Mucosa of rectum (tissue), 2 donors: ENCODE measurements around the gene UQCR11.

Experiments
- H3K27ac ChIP-seq, 2 donors: one replicate each; pipeline ENCODE4 v1.7.0; 2013; ENCODE audit warnings: inconsistent platforms in 2 of 2, low read depth in 2 of 2, low read length in 2 of 2
- H3K27me3 ChIP-seq, 2 donors: one replicate each; pipeline ENCODE4 v1.7.0; 2013; ENCODE audit warnings: low read length in 2 of 2; ENCODE audit not compliant: control insufficient read depth in 2 of 2, insufficient read depth in 2 of 2
- H3K36me3 ChIP-seq, 2 donors: one replicate each; pipeline ENCODE4 v1.7.0; 2013; ENCODE audit warnings: low read length in 2 of 2; ENCODE audit not compliant: control insufficient read depth in 2 of 2, insufficient read depth in 2 of 2
- H3K4me1 ChIP-seq, 2 donors: one replicate each; pipeline ENCODE4 v1.7.0; 2013; ENCODE audit warnings: low read length in 2 of 2, mild to moderate bottlenecking in 1 of 2; ENCODE audit not compliant: control insufficient read depth in 2 of 2, insufficient read depth in 2 of 2
- H3K4me3 ChIP-seq, 2 donors: one replicate each; pipeline ENCODE4 v1.7.0; 2013; ENCODE audit warnings: low read length in 2 of 2
- H3K9ac ChIP-seq, 2 donors: one replicate each; pipeline ENCODE4 v1.7.0; 2013; ENCODE audit warnings: low read length in 2 of 2, low read depth in 1 of 2, mild to moderate bottlenecking in 1 of 2
- H3K9me3 ChIP-seq, 2 donors: one replicate each; pipeline ENCODE4 v1.7.0; 2013; ENCODE audit warnings: low read length in 2 of 2; ENCODE audit not compliant: control insufficient read depth in 2 of 2
- donor health status: healthy.
- donor health status: Normal muscosa, but diverticular disease.

UQCR11 gene

DNA sequence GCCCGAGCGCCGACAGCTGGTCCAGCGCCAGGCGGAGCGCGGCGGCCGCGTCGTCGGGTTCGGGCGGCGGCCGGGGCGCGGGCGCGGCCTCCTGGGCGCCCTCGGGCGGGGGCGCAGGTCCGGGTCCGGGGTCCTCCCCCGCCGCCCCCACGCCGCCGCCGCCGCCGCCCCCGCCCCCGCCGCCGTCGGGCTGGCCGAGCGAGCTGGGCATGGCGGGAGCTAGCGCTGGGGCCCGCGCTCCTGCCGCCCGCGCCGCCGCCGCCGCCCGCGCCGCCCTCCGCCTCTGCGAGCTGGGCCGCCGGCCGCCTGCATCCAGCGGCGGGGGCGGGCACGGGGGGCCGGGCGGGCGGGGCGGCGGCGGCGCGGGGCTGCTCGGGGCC is 37.4 kb downstream of the UQCR11 start:
- Histone ChIP-seq H3K36me3 (no peaks in the 10 kb centered on the region), H3K27me3 (peaks cover 4 to 10% of the 10 kb centered on the region in 2 donors)

DNA sequence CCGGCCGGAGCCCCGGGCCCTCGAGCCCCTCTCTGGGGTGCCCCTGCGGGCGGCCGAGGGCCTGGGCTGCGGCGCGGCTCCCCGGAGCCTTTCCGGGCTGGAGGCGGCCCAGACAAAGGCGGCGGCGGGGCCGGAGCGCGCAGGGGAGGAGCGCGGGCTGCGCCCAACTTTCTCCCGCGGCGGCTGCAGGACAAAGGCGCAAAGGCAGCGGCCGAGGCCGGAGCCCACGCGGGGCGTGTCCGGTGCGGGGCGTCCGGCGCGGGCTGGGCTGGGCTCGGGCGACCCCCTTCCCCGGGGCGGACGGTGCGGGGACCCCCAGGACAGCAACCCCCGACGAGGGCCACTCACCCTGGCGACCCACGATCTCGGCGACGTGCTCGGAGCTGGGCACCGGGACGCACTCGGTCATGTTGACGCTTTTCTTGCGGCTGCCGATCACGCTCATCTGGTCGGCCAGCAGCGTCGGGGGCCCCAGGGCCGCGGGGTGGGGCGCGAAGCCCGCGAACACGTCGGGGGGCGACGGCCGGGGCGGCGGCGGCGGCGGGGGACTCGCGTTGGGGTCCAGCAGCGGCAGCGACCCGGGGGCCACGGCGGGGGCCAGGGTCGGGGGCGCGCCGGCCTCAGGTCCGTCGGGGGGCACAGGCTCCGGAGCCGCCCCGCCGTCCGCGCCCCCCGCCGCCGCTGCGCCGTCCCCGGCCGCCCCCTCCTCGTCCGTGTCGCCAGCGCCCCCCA is 38.0 kb downstream of the UQCR11 start:
- Histone ChIP-seq H3K9ac (peak overlapping the region in 1 of 2 donors; percentile 77), H3K27me3 (peaks cover 4 to 10% of the 10 kb centered on the region in 2 donors), H3K36me3 (no peaks in the 10 kb centered on the region), H3K4me1 (peaks cover 0 to 3% of the 10 kb centered on the region in 2 donors), H3K27ac (peak overlapping the region; percentile 77 to 83), H3K4me3 (peak overlapping the region; percentile 61 to 73), H3K9me3 (no peaks in the 10 kb centered on the region)

More for the DNA sequence above, 37.4 kb downstream of the UQCR11 start:
- no peaks in the 10 kb centered on the region for H3K9me3 ChIP-seq
- no peak overlapping the region for H3K27ac ChIP-seq
- H3K9ac ChIP-seq, result no peak overlapping the region
- peaks cover 0 to 3% of the 10 kb centered on the region in 2 donors for H3K4me1 ChIP-seq
- no peak overlapping the region for H3K4me3 ChIP-seq

DNA sequence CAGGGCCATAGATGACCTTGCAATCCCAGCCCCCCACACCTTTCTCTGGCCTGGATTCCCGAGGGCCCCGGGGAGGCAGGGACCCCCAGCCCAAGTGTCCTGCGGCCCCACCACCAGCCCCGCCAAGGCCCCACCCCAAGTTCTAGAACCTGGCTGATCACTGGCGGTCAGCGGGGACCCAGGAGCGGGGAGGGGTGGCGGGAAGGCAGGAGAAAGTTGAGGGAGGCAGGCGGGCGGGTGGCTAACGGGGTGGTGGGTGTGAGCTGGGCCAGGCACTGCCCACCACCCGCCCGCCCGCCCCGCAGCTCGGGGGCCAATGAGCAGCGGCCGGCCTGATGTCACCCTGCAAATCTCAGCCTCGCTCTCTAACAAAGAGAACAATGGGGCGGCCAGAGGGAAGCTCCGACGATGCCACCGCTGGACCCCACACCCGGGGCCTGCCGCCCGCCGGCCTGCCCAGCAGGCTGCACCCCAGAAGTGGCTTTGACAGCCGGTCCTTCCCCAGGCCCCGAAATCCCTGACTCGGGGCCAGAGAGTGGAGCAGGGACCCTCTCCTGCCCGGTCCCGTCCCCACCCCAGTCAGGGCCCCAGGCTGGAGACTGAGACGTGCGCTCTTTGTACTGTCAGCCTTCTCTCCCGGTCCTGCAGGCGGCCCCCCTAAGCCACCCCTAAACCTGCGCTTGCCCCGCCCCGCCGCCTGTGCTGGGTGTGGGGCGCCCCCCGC is 38.7 kb downstream of the UQCR11 start:
- H3K4me1 ChIP-seq, result peaks cover 0 to 3% of the 10 kb centered on the region in 2 donors
- H3K4me3 ChIP-seq, result peak overlapping the region; percentile 61 to 73
- H3K9me3 ChIP-seq, result no peaks in the 10 kb centered on the region
- peak overlapping the region; percentile 77 to 83 for H3K27ac ChIP-seq
- peaks cover 4 to 10% of the 10 kb centered on the region in 2 donors for H3K27me3 ChIP-seq
- peak overlapping the region; percentile 8 to 77 for H3K9ac ChIP-seq
- H3K36me3 ChIP-seq, result no peaks in the 10 kb centered on the region

DNA sequence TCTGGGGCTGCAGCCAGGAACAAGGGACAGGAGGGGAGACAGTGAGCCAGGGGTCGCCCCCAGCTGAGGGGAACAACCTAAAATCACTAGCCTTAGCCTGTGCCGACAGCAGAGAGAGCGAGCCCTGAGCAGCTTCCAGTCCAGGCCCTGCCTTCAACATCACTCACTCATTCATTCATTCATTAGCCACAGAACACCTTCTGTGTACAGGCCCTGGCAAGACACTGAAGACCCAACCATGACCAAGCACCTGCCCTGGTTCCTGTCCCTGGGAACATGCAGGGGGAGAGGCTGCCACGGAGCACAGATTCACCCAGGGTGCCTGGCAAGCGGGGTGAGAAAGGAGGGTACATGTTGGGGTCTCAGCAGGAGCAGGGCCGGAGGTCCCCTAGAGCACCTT is 42.0 kb downstream of the UQCR11 start:
- H3K27me3 ChIP-seq, result no peaks in the 10 kb centered on the region
- H3K4me1 ChIP-seq, result peaks cover 0 to 3% of the 10 kb centered on the region in 2 donors
- H3K36me3 ChIP-seq, result no peaks in the 10 kb centered on the region
- H3K9ac ChIP-seq, result no peak overlapping the region
- no peaks in the 10 kb centered on the region for H3K9me3 ChIP-seq
- no peak overlapping the region for H3K4me3 ChIP-seq
- H3K27ac ChIP-seq, result no peak overlapping the region

DNA sequence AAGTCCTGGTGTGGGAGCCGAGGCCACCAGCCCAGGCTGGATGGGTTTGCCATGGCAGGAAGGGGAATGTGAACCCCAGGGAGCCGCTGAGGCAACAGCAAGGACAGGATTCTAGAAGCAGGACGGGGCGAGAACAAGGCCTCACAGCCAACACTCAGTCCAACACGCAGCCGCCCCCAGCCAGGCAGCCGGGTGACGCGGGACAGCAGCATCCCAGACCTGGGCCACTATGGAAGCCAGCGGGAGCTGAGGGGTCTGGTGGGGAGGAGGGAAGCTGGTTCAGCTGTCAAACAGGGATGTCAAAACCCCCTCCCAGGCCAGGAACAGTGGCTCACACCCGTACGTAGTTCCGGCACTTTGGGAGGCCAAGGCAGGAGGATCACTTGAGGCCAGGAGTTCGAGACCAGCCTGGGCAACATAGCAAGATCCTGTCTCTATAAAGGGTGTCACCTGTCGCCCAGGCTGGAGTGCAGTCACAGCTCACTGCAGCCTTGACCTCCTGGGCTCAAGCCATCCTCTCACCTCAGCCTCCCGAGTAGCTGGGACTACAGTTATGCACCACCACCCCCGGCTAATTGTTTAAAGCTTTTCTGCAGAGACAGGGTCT is 43.9 kb downstream of the UQCR11 start:
- Histone ChIP-seq H3K9me3 (no peaks in the 10 kb centered on the region), H3K27me3 (no peaks in the 10 kb centered on the region), H3K9ac (no peak overlapping the region), H3K27ac (no peak overlapping the region), H3K36me3 (no peaks in the 10 kb centered on the region), H3K4me1 (peaks cover 0 to 3% of the 10 kb centered on the region in 2 donors), H3K4me3 (no peak overlapping the region)

DNA sequence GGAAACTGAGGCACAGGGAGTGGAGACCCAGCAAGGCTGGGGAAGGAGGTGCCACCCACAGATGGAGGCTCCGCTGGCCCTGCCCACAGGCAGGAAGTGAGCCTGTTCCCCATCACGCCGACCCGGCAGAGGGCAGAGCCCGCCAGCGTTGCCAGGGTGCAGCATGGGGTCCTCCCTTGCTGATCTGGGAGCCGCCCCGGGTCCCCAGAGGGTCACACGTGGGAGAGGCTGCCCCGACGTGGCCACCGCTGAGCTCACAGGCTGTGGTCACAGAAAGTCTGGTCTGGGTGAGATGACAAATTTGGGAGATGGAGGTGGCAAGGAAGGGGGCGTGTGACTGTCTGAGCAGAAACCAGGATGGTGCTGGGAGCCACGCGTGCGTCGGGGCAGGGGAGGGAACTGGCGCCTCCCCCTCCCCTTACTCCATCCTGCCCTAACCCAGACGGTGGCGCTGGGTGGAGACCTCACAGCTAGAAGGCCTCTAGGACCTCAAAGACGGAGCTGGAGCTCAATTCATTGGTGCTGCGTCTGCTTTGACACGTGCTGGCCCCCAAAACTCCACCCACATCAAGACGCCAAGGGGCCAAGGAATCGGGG is 44.9 kb downstream of the UQCR11 start:
- H3K36me3 ChIP-seq, result no peaks in the 10 kb centered on the region
- no peaks in the 10 kb centered on the region for H3K9me3 ChIP-seq
- no peak overlapping the region for H3K9ac ChIP-seq
- H3K27ac ChIP-seq, result no peak overlapping the region
- no peaks in the 10 kb centered on the region for H3K27me3 ChIP-seq
- H3K4me1 ChIP-seq, result no peaks in the 10 kb centered on the region
- H3K4me3 ChIP-seq, result no peak overlapping the region

DNA sequence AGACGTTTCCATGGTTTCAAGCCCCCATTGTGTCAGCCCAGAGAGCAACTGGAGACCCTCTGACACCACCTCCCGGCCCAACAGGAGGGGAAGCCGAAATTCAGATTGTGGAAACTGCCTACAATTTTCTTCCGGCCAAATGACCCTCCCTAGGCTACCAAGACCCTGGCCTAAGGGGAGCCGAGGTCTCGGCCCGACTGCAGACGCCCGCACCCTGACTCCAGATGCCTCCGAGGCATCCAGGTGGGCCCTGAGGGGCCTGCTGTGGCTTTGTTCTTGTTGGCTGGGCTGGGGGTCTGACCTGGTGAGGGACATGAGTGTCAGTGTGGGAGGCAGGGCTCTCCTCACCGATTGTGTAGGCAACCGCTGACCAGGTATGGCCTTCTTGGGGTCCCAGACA is 46.7 kb downstream of the UQCR11 start:
- Histone ChIP-seq H3K4me3 (no peak overlapping the region), H3K9ac (no peak overlapping the region), H3K9me3 (no peaks in the 10 kb centered on the region), H3K36me3 (no peaks in the 10 kb centered on the region), H3K27me3 (no peaks in the 10 kb centered on the region), H3K4me1 (no peaks in the 10 kb centered on the region), H3K27ac (no peak overlapping the region)

DNA sequence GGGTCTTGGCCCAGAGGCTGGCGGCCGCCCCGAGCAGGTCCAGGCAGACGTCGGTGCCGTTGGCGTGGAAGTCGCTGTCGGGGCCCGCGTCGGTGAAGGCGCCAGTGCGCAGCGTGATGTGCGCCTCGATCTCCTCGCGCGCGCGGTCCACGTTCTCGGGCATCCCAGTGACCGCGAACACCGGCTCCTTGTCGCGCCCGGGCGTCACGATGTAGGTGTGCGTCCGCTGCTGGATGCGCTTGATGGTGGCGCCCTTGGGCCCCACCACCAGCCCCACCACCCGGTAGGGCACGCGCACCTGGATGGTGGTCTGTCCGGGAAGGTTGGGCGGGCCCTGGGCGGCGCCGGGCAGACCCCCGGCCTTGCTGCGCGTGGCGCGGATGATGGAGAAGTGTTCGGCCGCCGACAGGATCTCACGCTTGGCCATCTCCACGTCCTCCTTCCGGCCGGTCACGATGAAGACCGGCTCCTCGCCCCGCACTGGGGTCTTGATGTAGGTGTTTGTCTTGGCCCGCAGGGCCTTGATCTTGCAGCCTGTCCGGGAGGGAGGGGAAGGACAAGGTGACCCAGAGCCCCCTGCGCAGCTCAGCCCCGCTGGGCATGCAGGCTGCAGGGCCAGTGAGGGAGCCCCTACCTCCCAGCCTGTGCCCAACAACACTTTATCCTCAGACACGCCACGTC is 48.7 kb downstream of the UQCR11 start:
- H3K9ac ChIP-seq, result no peak overlapping the region
- H3K4me1 ChIP-seq, result no peaks in the 10 kb centered on the region
- no peaks in the 10 kb centered on the region for H3K36me3 ChIP-seq
- no peak overlapping the region for H3K27ac ChIP-seq
- no peaks in the 10 kb centered on the region for H3K27me3 ChIP-seq
- H3K4me3 ChIP-seq, result no peak overlapping the region
- H3K9me3 ChIP-seq, result no peaks in the 10 kb centered on the region

DNA sequence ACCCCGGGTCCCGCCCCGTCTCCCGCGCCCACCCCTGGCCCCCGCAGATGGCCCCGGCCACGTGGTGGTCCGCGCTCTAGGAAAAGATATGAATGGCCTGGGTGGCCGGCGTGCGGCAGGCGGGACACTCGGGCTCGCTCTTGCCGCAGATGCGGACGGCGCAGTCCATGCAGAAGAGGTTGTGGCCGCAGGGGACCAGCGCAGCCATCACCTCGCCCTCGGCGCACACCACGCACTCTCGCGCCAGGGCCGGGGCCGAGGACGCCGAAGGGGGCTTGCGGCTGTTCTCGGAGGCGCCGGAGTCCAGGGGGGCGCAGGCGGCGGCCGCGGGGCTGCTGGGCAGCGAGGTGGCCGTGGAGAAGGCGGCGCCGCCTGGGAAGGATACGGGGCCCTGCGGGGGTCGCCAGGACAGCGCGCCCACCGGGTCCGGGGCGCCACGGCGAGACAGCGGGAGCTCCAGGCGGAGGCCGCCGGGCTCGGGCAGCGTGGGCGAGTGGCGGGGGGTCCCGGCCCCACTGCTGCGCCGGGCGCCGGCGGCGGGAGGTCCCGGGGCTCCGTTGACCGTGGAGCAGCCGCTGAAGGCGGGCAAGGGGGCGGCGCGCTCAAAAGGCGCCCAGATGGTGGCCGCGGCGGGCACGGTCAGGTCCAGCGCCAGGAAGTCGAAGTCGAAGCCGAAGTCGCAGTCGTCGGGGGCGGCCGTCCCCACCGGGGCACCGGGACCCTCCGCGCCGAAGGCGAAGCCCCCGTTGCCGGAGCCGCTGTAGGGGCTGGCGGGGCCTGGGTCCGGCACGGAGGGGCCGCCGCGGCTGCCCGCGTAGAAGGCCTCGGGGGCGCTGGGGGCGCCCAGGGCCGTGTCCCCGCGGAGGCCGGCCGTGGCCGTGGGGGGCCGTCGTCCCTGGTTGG is 49.5 kb downstream of the UQCR11 start:
- no peaks in the 10 kb centered on the region for H3K4me1 ChIP-seq
- no peaks in the 10 kb centered on the region for H3K36me3 ChIP-seq
- no peak overlapping the region for H3K4me3 ChIP-seq
- no peak overlapping the region for H3K9ac ChIP-seq
- no peak overlapping the region for H3K27ac ChIP-seq
- no peaks in the 10 kb centered on the region for H3K9me3 ChIP-seq
- H3K27me3 ChIP-seq, result no peaks in the 10 kb centered on the region
